Heart left ventricle (tissue), 16 donors: ENCODE results near the gene BCAN. TPM values are rescaled to one million over a fixed set of nuclear protein-coding genes. Genes with fewer than 3 reads are reported as not detected.

Experiments used
- ATAC-seq, 4 donors: fragments of 200-7000 bp; cut with Tn5 transposase; one replicate each; pipeline ENCODE4 v1.9.1; 2020 to 2022; ENCODE audit warnings: moderate library complexity in 4 of 4, mild to moderate bottlenecking in 3 of 4, moderate number of reproducible peaks in 1 of 4
- DNase-seq, 5 donors: peaks; one replicate each; pipeline ENCODE4 v3.0.0-alpha.2; 2020
- H3K27ac ChIP-seq, 12 donors: fragments of 200-600 bp; sonication (generic) in 4 of 12; one replicate each; pipeline versions ENCODE4 v1.5.0 to v1.8.0; 2016 to 2022; ENCODE audit warnings: mild to moderate bottlenecking in 2 of 12
- H3K27me3 ChIP-seq, 9 donors: fragments of 200-600 bp; sonication (generic) in 2 of 9; one replicate each; pipeline versions ENCODE4 v1.5.1 to v1.8.0; 2016 to 2022; ENCODE audit warnings: mild to moderate bottlenecking in 3 of 9
- H3K36me3 ChIP-seq, 9 donors: fragments of 200-600 bp; sonication (generic) in 2 of 9; one replicate each; pipeline versions ENCODE4 v1.5.0 to v1.8.0; 2018 to 2022; ENCODE audit warnings: mild to moderate bottlenecking in 2 of 9
- H3K4me1 ChIP-seq, 12 donors: fragments of 200-600 bp; sonication (generic) in 4 of 12; one replicate each; pipeline versions ENCODE4 v1.5.0 to v1.8.0; 2016 to 2022; ENCODE audit warnings: mild to moderate bottlenecking in 3 of 12
- H3K4me3 ChIP-seq, 12 donors: fragments of 200-600 bp; sonication (generic) in 4 of 12; one replicate each; pipeline versions ENCODE4 v1.5.0 to v1.8.0; 2017 to 2022; ENCODE audit warnings: mild to moderate bottlenecking in 9 of 12, moderate library complexity in 4 of 12
- H3K9me3 ChIP-seq, 12 donors: fragments of 200-600 bp; sonication (generic) in 4 of 12; one replicate each; pipeline versions ENCODE4 v1.5.0 to v1.8.0; 2016 to 2022; ENCODE audit warnings: mild to moderate bottlenecking in 1 of 12
- CTCF ChIP-seq, 12 donors: fragments of 200-600 bp; sonication (generic) in 4 of 12; IDR thresholded peaks; one replicate each; pipeline versions ENCODE4 v1.5.0 to v1.8.0; 2018 to 2022; ENCODE audit warnings: antibody characterized with exemption in 12 of 12, mild to moderate bottlenecking in 5 of 12
- POLR2A ChIP-seq, 2 donors: fragments of 450-650 bp; IDR thresholded peaks; one replicate each; pipeline ENCODE4 v1.6.1; 2017; ENCODE audit warnings: antibody characterized with exemption in 2 of 2, mild to moderate bottlenecking in 2 of 2, moderate library complexity in 2 of 2
- WGBS, 4 donors: extraction: QIAGEN DNeasy Blood & Tissue Kit in 2 of 4; methylation state at CpG; one replicate each; pipeline versions ENCODE4 v1.1.5 to v1.1.7; 2013 to 2018; 5-methylcytosine and 5-hydroxymethylcytosine counted together
- intact Hi-C, 10 donors: fragments of 100-400 bp; cut with DNase I; formaldehyde crosslinking; loops; one replicate each; pipeline versions ENCODE4 v1.11.1 to v1.14.2; 2022
- polyA plus RNA-seq, 2 donors: library from polyadenylated mRNA; stranded (reverse); fragments of 200-250 nt; gene quantifications; one replicate each; pipeline ENCODE4 v1.2.3, GENCODE V29; 2013
- total RNA-seq, 9 donors: library from RNA; depleted of rRNA in 2 of 9; stranded (reverse); fragments of >200 nt in 2 of 9; fragmentation: NEBNext Ultra II Directional in 3 of 9; extraction: Animal tissue kit (Norgen Biotek cat#: 25700) in 3 of 9; gene quantifications; one replicate each; pipeline versions ENCODE4 v1.1.0 to v1.2.4, GENCODE V29; 2016 to 2023
- donor health status: ischemic (EF 13 %, LVEDD 7.1; RV severe dilation, severe dysfunction).
- donor health status: healthy with polysubstance abuse.
- donor health status: DM: no; HTN: yes; CAD: no.
- donor health status: DM: no; HTN: no; CAD: no.
- donor health status: ischemic (EF 25% LVEDD 6.9; RV normal size, moderate dysfunction).
- donor health status: ischemic (EF 25% LVEDD 5.7; RV mildly dilated, moderate dysfunction).
- donor health status: healthy.
- donor health status: DM: yes; HTN: yes; CAD: no.
- donor health status: ischemic (EF 35%, LVEDD 5.7; RV mildly dilated, moderate dysfunction).
- donor health status: nonischemic (EF 11% LVEDD 7.7; RV severe dilation, severe dysfunction).
- donor health status: DM: yes; HTN: yes; CAD: no.
- donor health status: PGD.
- donor health status: ischemic (EF 29% LVEDD 5.4; RV normal size, mild dysfunction).
- donor health status: nonischemic (EF 23%, LVEDD 6.1; RV moderate dilation, normal function).

BCAN gene
- total and polyA plus RNA-seq, 11 donors, result 0.09 to 0.27 (median 0.13) TPM; not detected in 5

GRCh38 chr1:156616463-156616862 is 25.5 kb upstream of the BCAN start:
- Histone ChIP-seq H3K36me3 (no peaks in the 10 kb centered on the region), H3K4me1 (peaks cover 0 to 29% (median 10%) of the 10 kb centered on the region in 12 donors), H3K27me3 (peaks cover 0 to 4% (median 0%) of the 10 kb centered on the region in 9 donors), H3K27ac (peak overlapping the region; percentile 37 to 77 (median 58)), H3K4me3 (peak overlapping the region in 1 of 12 donors; percentile 18), H3K9me3 (no peaks in the 10 kb centered on the region)
- TF ChIP-seq CTCF (IDR thresholded peaks at IDR 0.05) (peak in 5 of 12 donors; percentile 9 to 35 (median 22)), POLR2A (IDR thresholded peaks at IDR 0.05) (no peak)
- peak; percentile 73 to 84 (median 80) for ATAC-seq
- DNase-seq, result peak in 4 of 5 donors; percentile 63 to 76 (median 66)
- WGBS, 4 donors, result 3 to 12% (median 5%) methylated on average over 5 of the region's 5 CpGs
- intact Hi-C loops, result loop anchor here in 3 of 10 donors (5.0 to 10.0 kb wide), 2 partner anchors 232 to 234 kb away; no protein-coding TSS in a partner anchor

GRCh38 chr1:156618853-156619581 is 22.9 kb upstream of the BCAN start, which contains the start of gene HAPLN2:
TSS of gene HAPLN2 (plus strand) at chr1:156619415. CDS start at chr1:156623491, 4,076 bp downstream.
- 10 to 22% (median 19%) methylated on average over 7 of the region's 7 CpGs for WGBS, 4 donors
- Histone ChIP-seq H3K4me3 (no peak within 1 kb of the TSS), H3K27me3 (peaks cover 0 to 24% (median 9%) of the 10 kb centered on the region in 9 donors), H3K27ac (no peak within 1 kb of the TSS), H3K9me3 (no peaks in the 10 kb centered on the region), H3K4me1 (peaks cover 0 to 38% (median 13%) of the 10 kb centered on the region in 12 donors), H3K36me3 (no peaks in the 10 kb centered on the region)
- DNase-seq, result no peak
- TF ChIP-seq CTCF (IDR thresholded peaks at IDR 0.05) (peak in 7 of 12 donors; percentile 14 to 40 (median 28)), POLR2A (IDR thresholded peaks at IDR 0.05) (no peak)
- intact Hi-C loops, result loop anchor here in 3 of 10 donors (5.0 to 10.0 kb wide), 2 partner anchors 234 to 237 kb away; no protein-coding TSS in a partner anchor
- no peak for ATAC-seq

- H3K4me3 ChIP-seq, result no peak overlapping the region
- TF ChIP-seq POLR2A (IDR thresholded peaks at IDR 0.05), result no peak
- TF ChIP-seq CTCF (IDR thresholded peaks at IDR 0.05), result peak in 2 of 12 donors; percentile 2 to 4
- peaks cover 0 to 43% (median 19%) of the 10 kb centered on the region in 12 donors for H3K4me1 ChIP-seq
- H3K27me3 ChIP-seq, result peaks cover 0 to 29% (median 12%) of the 10 kb centered on the region in 9 donors
- no peaks in the 10 kb centered on the region for H3K36me3 ChIP-seq
- intact Hi-C loops, result loop anchor here in 3 of 10 donors (5.0 to 10.0 kb wide), 2 partner anchors 235 to 237 kb away; no protein-coding TSS in a partner anchor
- ATAC-seq (no peak), DNase-seq (no peak)
- 27 to 36% (median 29%) methylated on average over 6 of the region's 6 CpGs for WGBS, 4 donors
- no peaks in the 10 kb centered on the region for H3K9me3 ChIP-seq
- no peak overlapping the region for H3K27ac ChIP-seq
Measured at GRCh38 chr1:156619582-156619955, 22.3 kb upstream of the BCAN start.
